HG03039 (cell line): ENCODE results near the gene CMIP.

ENCODE experiments used
- ATAC-seq: cut with Tn5 transposase; IDR thresholded peaks from one replicate; pipeline ENCODE4 v1.9.1; 2021; ENCODE audit warnings: mild to moderate bottlenecking, moderate library complexity; ENCODE audit not compliant: unreplicated experiment

CMIP gene

DNA sequence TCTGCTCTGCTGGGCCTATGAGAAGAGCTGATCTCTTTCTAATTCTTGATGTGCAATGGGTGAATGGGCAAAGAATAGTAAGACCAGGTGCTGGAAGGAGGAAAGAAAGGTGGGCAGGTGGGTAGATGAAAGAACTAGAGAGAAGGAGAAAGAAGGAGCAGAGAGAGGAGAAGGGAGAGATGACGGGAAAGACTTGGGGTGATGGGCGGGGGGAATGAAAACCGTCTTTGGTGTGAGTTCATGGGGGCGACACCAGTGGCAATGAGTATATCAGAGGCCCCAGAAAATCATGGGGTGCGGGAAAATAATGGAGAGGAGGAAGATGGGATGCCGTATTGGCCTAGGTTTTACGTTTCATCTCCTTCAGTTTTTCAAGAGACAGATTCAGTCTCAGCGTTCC, 205.7 kb downstream of the CMIP start:
- no peak for ATAC-seq

- ATAC-seq, result no peak
These were observed 206.5 kb downstream of the CMIP start for GRCh38 chr16:81650982-81651562.

GRCh38 chr16:81651758-81652718, 207.4 kb downstream of the CMIP start:
- ATAC-seq, result no peak

GRCh38 chr16:81652798-81653505, 208.3 kb downstream of the CMIP start:
- ATAC-seq, result no peak

GRCh38 chr16:81654346-81654745, 209.7 kb downstream of the CMIP start:
- ATAC-seq, result no peak

DNA sequence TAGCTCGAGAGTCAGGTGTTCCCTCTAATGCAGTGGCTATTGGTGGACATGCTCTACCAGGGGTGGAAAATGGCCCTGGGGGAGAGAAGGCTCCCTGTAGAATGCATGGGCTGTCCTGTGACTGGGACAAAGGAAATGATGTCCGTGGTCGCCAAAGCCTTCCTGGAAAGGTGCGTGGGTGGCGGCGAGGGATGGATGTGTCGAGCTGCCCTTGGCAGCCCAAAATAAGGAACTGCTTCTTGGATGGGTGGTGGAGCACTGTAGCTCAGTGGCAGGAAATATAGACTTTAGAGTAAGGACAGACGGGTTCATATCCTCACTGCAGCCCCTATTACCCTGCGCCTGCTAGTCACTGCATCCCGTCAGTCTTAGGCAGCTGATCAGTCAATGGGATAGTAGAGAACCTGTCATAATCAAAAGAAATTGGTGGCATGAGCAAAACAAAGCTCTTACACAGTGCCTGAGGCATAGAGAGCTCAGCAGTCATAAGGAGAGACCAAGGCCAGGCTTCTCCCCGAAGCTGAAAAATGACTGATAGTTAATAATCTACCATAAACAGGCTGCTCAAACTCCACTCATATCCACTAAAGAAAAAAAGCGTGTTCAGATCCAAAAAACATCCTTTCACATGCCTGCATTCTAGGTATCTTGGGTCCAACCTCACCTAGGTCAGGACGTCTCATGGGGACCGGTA, 211.0 kb downstream of the CMIP start:
- no peak for ATAC-seq

- no peak for ATAC-seq
These were observed 212.6 kb downstream of the CMIP start for GRCh38 chr16:81657224-81657623.

- ATAC-seq, result no peak
These were observed 213.2 kb downstream of the CMIP start for GRCh38 chr16:81657781-81658180.

DNA sequence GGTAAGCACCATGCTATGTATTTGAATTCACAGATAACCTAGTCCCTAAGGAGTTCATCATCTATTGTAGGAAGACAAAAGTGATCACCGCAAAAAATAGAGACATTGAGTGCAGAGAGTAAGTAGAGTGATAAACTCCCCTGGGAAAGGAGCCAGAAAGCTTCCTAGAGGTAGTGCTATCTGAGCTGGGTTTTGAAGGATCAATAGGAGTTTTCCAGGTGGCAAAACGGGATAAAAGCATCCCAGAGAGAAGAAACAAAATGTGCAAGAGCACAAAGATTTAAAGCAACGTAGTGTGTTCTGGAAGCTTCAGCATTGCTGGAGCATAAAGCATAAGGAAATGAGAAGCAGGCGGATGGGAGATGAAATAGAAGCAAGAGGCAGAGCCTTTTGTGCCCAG, 213.8 kb downstream of the CMIP start:
- no peak for ATAC-seq

GRCh38 chr16:81659249-81659648, 214.6 kb downstream of the CMIP start:
- ATAC-seq, result no peak

DNA sequence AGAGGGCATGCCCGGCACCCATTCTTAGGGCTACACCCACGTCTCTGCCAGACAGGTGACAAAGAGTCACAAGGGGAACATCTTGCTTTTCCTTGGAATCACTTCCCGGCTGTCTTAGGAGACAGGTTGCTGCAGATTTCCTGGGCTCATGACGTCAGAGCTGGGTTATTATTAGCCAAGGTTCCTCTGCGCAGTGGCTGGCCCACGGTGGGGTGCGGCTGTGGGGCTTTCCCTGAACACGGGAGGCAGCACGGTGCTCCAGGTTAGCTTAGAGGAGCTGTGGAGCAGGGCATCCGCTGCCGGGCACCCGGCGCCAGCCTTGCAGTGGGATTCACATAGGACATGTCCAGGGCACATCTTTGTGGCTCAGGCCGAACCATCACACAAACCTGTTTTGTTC, 216.5 kb downstream of the CMIP start:
- ATAC-seq, result no peak

DNA sequence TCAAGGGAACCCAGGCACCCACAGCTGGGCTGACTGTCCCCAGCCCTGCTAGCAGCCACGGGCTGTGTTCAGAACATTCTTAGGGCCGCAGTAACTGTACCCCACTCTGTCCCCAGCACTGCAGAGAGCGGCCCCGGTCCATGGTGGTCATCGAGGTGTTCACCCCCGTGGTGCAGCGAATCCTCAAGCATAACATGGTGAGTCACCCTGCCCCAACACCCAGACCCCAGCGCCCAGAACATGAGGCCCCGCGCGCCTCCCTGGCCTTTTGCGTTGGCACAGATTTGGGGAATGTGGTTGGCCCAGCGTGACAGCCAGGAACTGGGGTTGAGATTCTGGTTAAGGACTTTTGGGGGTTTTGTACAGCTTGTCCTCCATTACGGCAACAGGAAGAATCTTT, 219.5 kb downstream of the CMIP start:
- no peak for ATAC-seq

DNA sequence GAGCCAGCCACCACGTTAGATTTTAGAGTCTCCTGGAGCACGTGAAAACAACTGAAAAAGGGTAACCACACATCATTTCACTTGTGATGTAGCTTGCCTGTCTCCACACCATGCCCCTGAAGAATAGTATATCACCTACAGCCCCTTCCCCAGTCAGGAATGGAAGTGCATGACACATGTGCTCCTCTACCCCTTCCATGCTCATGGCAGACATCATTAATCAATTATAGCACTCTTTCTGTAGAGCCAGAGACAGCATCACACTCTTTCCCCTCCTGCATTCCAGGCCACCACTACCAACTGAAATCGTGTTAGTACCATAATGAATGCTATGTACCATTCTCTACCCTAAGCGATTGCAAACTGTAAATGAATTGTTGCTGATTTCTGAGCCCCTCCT, 221.0 kb downstream of the CMIP start:
- no peak for ATAC-seq

DNA sequence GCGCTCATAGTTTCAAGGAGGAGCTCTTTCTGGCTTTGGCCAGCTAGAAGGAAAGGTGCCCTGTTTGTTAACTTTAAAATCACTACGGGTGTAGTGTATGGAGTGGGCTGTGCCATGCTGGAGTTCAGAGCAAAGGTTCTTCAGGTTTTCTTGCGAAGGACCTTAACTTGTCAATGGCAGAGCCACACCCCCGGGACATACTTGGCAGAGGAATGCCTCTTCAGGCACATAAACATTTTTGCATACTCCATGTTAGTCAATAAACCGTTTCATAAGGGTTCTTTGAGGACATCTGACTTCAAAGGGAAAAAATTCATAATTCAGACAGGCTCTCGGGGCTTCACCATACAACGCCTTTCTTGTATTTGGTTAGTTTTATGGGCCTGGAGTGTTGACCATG, 221.5 kb downstream of the CMIP start:
- no peak for ATAC-seq

DNA sequence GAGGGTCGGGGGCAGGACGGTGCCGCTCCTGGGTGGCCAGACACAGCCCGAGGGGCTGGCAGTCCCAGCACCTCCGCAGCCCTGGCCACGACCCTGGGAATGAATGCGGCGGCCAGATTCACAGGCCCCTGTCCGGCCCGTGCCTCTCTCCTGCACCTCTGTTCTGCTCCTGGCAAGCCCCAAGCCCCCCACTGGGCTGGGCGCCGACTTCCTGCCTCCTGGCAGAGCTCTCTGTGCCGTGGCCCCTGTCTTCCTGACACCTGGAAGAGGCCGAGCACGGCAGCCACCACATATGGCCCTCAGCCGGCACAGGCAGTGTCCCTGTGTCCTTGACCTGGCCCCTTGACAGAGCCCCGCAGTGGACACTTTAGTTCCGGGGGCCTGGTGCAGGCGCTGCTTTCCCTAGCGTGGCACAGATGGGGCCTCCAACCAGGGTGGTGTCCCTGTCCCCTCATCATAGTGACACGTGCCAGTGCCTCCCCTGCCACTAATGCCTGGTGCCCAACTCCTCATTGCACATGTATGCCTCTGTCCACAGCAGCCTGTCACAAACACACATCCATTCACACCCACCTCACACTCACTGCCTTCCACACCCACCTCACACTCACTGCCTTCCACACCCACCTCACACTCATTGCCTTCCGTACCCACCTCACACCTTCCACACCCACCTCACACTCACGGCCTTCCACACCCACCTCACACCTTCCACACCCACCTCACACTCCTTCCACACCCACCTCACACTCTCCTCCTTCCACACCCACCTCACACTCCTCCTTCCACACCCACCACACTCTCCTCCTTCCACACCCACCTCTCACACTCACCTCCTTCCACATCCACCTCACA, 223.9 kb downstream of the CMIP start:
- no peak for ATAC-seq

DNA sequence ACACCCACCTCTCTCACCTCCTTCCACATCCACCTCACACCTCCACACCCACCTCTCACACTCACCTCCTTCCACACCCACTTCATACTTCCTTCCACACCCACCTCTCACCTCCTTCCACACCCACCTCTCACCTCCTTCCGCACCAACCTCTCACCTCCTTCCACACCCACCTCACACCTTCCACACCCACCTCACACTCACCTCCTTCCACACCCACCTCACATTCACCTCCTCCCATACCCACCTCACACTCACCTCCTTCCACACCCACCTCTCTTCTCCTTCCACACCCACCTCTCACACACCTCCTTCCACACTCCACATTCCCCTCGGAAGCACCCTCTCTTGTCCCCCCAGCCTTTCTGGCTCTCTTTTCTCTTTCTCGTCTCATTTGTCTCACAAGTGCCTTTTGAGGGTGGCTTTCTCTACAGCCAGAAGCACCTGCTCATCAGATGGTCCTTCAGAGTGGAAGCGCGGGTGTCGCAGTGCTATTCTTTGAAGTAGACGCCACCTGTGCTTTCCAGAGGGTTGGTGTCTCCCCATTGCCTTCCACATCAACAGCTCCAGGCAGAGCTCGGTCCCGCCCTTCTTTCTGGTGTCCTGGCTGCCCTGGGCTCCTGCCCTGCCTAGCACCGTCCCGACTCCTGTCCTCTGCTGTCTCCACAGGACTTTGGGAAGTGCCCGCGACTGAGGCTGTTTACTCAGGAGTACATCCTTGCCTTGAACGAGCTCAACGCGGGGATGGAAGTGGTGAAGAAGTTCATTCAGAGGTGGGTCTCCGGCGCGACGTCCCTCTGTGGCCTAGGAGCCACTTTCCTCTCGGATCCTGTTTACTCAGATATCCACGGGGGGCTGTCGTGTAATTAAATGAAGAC, 225.1 kb downstream of the CMIP start:
- ATAC-seq, result no peak

- ATAC-seq, result no peak
These were observed 227.4 kb downstream of the CMIP start for GRCh38 chr16:81671738-81672597.

GRCh38 chr16:81673432-81673831, 228.8 kb downstream of the CMIP start:
- ATAC-seq, result no peak
